GM19099 (cell line): Measurements from ENCODE around the gene CPZ.

Source experiments
- POLR2A ChIP-seq: IDR thresholded peaks from 3 replicates; pipeline ENCODE4 v1.6.1; 2011; ENCODE audit warnings: low read depth; ENCODE audit not compliant: insufficient read length; ENCODE audit errors: extremely low read depth

Gene CPZ

GRCh38 chr4:8657381-8658088 lies 65.0 kb downstream of the CPZ start:
- TF ChIP-seq POLR2A = no peak

DNA sequence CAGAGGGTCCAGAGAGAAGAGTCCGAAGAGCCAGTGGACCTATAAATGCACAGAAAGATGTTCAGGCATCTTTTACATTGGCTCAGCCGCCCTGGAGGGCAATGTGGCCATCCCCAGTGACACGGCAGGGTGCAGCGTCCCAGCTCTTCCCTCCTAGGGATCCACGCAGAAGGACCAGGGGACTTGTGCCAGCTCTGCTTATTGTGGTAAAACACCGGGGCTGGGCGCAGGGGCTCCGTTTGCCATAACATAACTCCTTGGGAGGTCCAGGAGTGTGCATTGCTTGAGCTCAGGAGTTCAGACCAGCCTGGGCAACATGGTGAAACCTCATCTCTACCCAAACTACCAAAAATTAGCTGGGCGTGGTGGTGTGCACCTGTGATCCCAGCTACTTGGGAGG lies 70.2 kb downstream of the CPZ start:
- TF ChIP-seq POLR2A = no peak

GRCh38 chr4:8664031-8664805 lies 71.7 kb downstream of the CPZ start:
- no peak for TF ChIP-seq POLR2A

DNA sequence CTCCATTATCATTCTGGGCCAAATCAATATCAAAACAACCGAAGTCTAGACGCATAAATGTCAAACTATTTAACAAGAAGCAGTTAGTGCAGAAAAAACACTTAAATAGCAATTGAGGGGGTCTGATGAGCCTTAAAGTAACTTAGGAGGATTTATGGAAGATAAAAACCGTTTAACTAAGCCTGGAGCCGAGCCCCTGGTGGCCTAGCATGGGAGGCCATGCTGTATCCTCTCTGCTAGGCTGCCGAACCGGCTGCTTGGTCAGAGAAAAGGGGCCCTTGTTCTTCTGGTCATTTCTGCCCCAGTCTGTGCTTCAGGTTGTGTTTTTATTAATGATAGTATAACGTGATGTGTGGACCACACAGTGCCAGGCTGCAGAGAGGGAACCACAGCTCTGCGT lies 72.4 kb downstream of the CPZ start:
- TF ChIP-seq POLR2A = no peak

GRCh38 chr4:8665406-8666360 lies 73.1 kb downstream of the CPZ start:
- TF ChIP-seq POLR2A = no peak

DNA sequence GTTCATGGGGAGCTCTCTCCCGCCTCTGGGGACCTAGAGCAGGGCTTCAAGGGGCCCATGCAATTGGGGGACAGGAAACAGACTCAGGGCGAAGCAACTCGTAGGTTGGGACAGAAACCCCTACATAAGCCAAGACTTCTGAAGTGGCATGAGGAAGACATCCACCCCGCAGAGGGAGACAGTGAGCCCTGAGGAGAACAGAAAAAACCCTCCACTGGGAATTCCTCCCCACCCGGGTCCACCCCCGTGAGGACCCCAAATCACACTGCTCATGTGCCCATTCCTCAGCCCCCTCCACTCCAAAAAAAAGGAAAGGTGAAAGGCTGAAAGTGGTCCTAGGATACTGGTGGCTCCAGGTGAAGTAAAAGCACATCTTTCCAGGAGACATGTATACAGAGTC lies 74.0 kb downstream of the CPZ start:
- TF ChIP-seq POLR2A = no peak
